ENCODE data around the gene CDC23.

Gene CDC23

GRCh38 chr5:138141734-138142133, 71.4 kb downstream of the CDC23 start:
- DNase-seq (ENCODE audit: low spot score), result no peak

GRCh38 chr5:138140268-138140667, 72.9 kb downstream of the CDC23 start:
- DNase-seq (ENCODE audit: low spot score), result no peak

GRCh38 chr5:138139781-138140090, 73.4 kb downstream of the CDC23 start:
- DNase-seq (ENCODE audit: low spot score), result no peak

DNA sequence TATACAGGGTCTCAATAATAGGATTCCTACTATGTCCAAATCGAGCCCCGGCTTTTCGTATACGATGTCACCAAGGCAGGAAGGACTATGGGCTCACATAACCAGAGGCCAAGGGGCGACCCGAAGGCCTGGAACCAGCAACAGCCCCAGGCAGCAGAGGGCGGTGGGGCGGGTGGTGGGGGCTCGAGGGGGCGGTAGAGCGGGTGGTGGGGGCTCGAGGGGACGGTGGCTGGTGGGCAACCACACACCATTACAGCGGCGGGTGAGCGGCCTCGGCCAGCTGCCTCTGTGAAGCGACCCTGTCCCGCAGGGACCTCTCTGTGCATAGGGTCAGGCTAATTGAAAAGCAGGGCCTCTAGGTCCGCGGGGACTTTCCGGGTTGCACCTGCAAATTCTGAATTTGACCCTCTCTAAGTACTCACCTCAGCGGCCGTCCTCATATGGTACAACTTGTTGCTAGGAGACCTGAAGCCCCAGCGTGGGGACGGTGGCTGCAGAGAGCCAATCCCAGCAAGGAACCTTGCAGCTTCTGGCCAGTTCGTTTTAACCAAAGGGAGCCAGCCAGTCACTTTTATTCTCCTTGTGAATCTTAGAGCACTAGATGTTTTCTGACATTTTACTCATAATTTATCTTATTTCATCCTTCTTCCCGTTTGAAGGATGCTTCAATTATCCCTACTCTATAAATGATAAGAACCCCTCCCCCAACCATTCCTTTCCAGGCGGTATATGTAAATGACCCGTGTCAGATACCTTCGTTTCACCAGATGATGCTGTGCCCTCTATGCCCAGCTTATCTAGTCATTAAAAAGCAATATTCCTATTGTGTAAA, 74.0 kb downstream of the CDC23 start, which contains the start of gene NME5:
Gene NME5, minus strand, starts transcription at position 480 of the 832 bp plus-strand sequence. CDS start 648 bp downstream, outside the sequence.
- DNase-seq (ENCODE audit: low spot score), result no peak
